H1 (cell line): Measurements from ENCODE around the gene AQP6. TPM values are rescaled to one million over a fixed set of nuclear protein-coding genes. Genes with fewer than 3 reads are reported as not detected.

Experiments used
- CTCF ChIA-PET: fragments of 300-600 bp; sonication (Branson Sonifier 250); formaldehyde crosslinking; loops from one replicate; lab custom pipeline; 2021; ENCODE audit not compliant: partially characterized antibody; lab: Charles Lee
- POLR2A ChIA-PET: fragments of 300-600 bp; sonication (Branson Sonifier 250); formaldehyde crosslinking; loops from one replicate; lab custom pipeline; 2021; ENCODE audit warnings: inconsistent platforms; ENCODE audit not compliant: partially characterized antibody; lab: Charles Lee
- DNase-seq, 2 experiments: peaks; one replicate each; pipeline versions ENCODE4 v3.0.0 to v3.0.0-alpha.2; 2010 to 2022; ENCODE audit warnings: low spot score in 2 of 2, low read depth in 1 of 2, mixed read lengths in 1 of 2
- FAIRE-seq: peaks from 2 replicates; lab custom pipeline; 2011; peaks lifted over from hg19 to GRCh38; lab: Jason Lieb, UNC
- H2AFZ ChIP-seq: 2 replicates; pipeline ENCODE4 v1.8.1; 2012; ENCODE audit warnings: low read length, inconsistent platforms
- H2AK5ac ChIP-seq: 2 replicates; pipeline ENCODE4 v1.6.1; 2013; ENCODE audit warnings: low read depth, low read length
- H2BK120ac ChIP-seq: replicated peaks from 2 replicates; pipeline ENCODE3; 2013; ENCODE audit warnings: low read depth, low read length, inconsistent platforms
- H2BK12ac ChIP-seq: 2 replicates; pipeline ENCODE4 v1.6.1; 2013; ENCODE audit warnings: low read depth, low read length
- H2BK15ac ChIP-seq: 2 replicates; pipeline ENCODE4 v1.6.1; 2013; ENCODE audit warnings: low read length
- H2BK20ac ChIP-seq: 2 replicates; pipeline ENCODE4 v1.6.1; 2013; ENCODE audit warnings: low read length
- H2BK5ac ChIP-seq: 2 replicates; pipeline ENCODE4 v1.6.1; 2013; ENCODE audit warnings: low read depth, low read length
- H3K14ac ChIP-seq: 2 replicates; pipeline ENCODE4 v1.6.1; 2013; ENCODE audit warnings: inconsistent platforms; ENCODE audit not compliant: insufficient read length
- H3K18ac ChIP-seq: 2 replicates; pipeline ENCODE4 v1.6.1; 2013; ENCODE audit warnings: low read length; ENCODE audit errors: extremely low read depth
- H3K23ac ChIP-seq: 2 replicates; pipeline ENCODE4 v1.6.1; 2013; ENCODE audit warnings: inconsistent platforms; ENCODE audit not compliant: insufficient read length
- H3K23me2 ChIP-seq: 2 replicates; pipeline ENCODE4 v1.6.1; 2013; ENCODE audit warnings: low read depth, low read length
- H3K27ac ChIP-seq: 2 replicates; pipeline ENCODE4 v1.6.1; 2011; ENCODE audit warnings: low read depth, low read length, inconsistent platforms
- H3K27me3 ChIP-seq, 4 experiments: replicated peaks in 1 of 4; 1 replicate in 1 of 4; 2 replicates in 3 of 4; pipeline versions ENCODE4 v1.6.1 to v1.8.1; 2011 to 2013; ENCODE audit warnings: low read length in 3 of 4, mild to moderate bottlenecking in 3 of 4, inconsistent platforms in 2 of 4, mixed read lengths in 2 of 4, moderate library complexity in 1 of 4; ENCODE audit not compliant: control insufficient read depth in 3 of 4, insufficient read depth in 3 of 4; ENCODE audit errors: extremely low read depth in 1 of 4
- H3K36me3 ChIP-seq, 4 experiments: 2 replicates each; pipeline versions ENCODE4 v1.6.1 to v1.8.1; 2011 to 2013; ENCODE audit warnings: mild to moderate bottlenecking in 4 of 4, low read length in 3 of 4, moderate library complexity in 2 of 4, control low read depth in 1 of 4, inconsistent platforms in 1 of 4; ENCODE audit not compliant: insufficient read depth in 4 of 4, control insufficient read depth in 2 of 4
- H3K4ac ChIP-seq: replicated peaks from 2 replicates; pipeline ENCODE3; 2013; ENCODE audit warnings: low read length, low read depth, mixed read lengths, inconsistent platforms; ENCODE audit not compliant: insufficient read length
- H3K4me1 ChIP-seq, 4 experiments: replicated peaks in 1 of 4; 1 replicate in 1 of 4; 2 replicates in 3 of 4; pipeline versions ENCODE4 v1.6.1 to v1.8.1; 2011 to 2013; ENCODE audit warnings: low read length in 3 of 4, inconsistent platforms in 2 of 4, mixed read lengths in 1 of 4; ENCODE audit not compliant: insufficient read depth in 4 of 4, control insufficient read depth in 3 of 4
- H3K4me2 ChIP-seq, 2 experiments: 2 replicates each; pipeline versions ENCODE4 v1.6.1 to v1.8.1; 2011 to 2013; ENCODE audit warnings: low read depth in 2 of 2, low read length in 2 of 2, control low read depth in 1 of 2, inconsistent platforms in 1 of 2, mild to moderate bottlenecking in 1 of 2; ENCODE audit not compliant: insufficient read depth in 1 of 2
- H3K4me3 ChIP-seq, 4 experiments: fragments of 200-600, 300-600 bp in 1 of 4; sonication (generic), shearing (Covaris generic), sonication (Bioruptor Twin) in 1 of 4; 2 replicates each; pipeline versions ENCODE4 v1.5.1 to v1.8.1; 2011 to 2016; ENCODE audit warnings: low read length in 4 of 4, low read depth in 3 of 4, control low read depth in 2 of 4, inconsistent platforms in 2 of 4, mild to moderate bottlenecking in 2 of 4, mixed read lengths in 1 of 4, moderate library complexity in 1 of 4; ENCODE audit not compliant: insufficient read depth in 2 of 4; ENCODE audit errors: extremely low read depth in 1 of 4
- H3K56ac ChIP-seq: replicated peaks from 2 replicates; pipeline ENCODE3; 2013; ENCODE audit warnings: low read depth, mild to moderate bottlenecking, mixed read lengths, low read length, inconsistent platforms; ENCODE audit not compliant: insufficient read length
- H3K79me1 ChIP-seq: 2 replicates; pipeline ENCODE4 v1.6.1; 2013; ENCODE audit warnings: low read depth, low read length, control low read depth
- H3K79me2 ChIP-seq, 2 experiments: 2 replicates each; pipeline versions ENCODE4 v1.6.1 to v1.8.1; 2012 to 2013; ENCODE audit warnings: low read length in 2 of 2, mild to moderate bottlenecking in 2 of 2, inconsistent platforms in 1 of 2; ENCODE audit not compliant: insufficient read depth in 2 of 2, control insufficient read depth in 1 of 2
- H3K9ac ChIP-seq, 4 experiments: replicated peaks in 1 of 4; 1 replicate in 1 of 4; 2 replicates in 3 of 4; pipeline versions ENCODE4 v1.6.1 to v1.8.1; 2011 to 2013; ENCODE audit warnings: low read depth in 3 of 4, low read length in 3 of 4, control low read depth in 2 of 4, mild to moderate bottlenecking in 2 of 4, moderate library complexity in 2 of 4, inconsistent platforms in 1 of 4; ENCODE audit errors: extremely low read depth in 1 of 4
- H3K9me3 ChIP-seq, 2 experiments: 2 replicates each; pipeline versions ENCODE4 v1.6.1 to v1.8.1; 2012 to 2013; ENCODE audit warnings: mild to moderate bottlenecking in 2 of 2, moderate library complexity in 2 of 2, control low read depth in 1 of 2, inconsistent platforms in 1 of 2, low read depth in 1 of 2, low read length in 1 of 2, mixed read lengths in 1 of 2; ENCODE audit not compliant: insufficient read depth in 2 of 2
- H4K20me1 ChIP-seq, 2 experiments: replicated peaks in 1 of 2; 2 replicates each; pipeline versions ENCODE3 to v1.8.1; 2011 to 2013; ENCODE audit warnings: inconsistent platforms in 2 of 2, low read length in 2 of 2, mild to moderate bottlenecking in 1 of 2; ENCODE audit not compliant: insufficient read depth in 2 of 2, control insufficient read depth in 1 of 2
- H4K5ac ChIP-seq: 2 replicates; pipeline ENCODE4 v1.6.1; 2013; ENCODE audit warnings: low read length, low read depth, mixed read lengths, inconsistent platforms; ENCODE audit not compliant: insufficient read length
- H4K8ac ChIP-seq: 2 replicates; pipeline ENCODE4 v1.8.0; 2013; ENCODE audit warnings: mild to moderate bottlenecking, moderate library complexity, low read length, inconsistent platforms; ENCODE audit not compliant: insufficient read depth; ENCODE audit errors: extremely low read depth
- H4K91ac ChIP-seq: replicated peaks from 2 replicates; pipeline ENCODE3; 2013; ENCODE audit warnings: low read length, mixed read lengths, inconsistent platforms; ENCODE audit not compliant: insufficient read length
- E2F6 ChIP-seq: IDR thresholded peaks from 2 replicates; pipeline ENCODE4 v1.6.1; 2012; ENCODE audit warnings: inconsistent platforms
- HDAC2 ChIP-seq, 2 experiments: fragments of 300-600 bp in 1 of 2; sonication (generic) in 1 of 2; IDR thresholded peaks; 2 replicates each; pipeline ENCODE4 v1.6.1; 2011 to 2012; ENCODE audit warnings: low read depth in 2 of 2, low read length in 2 of 2, mild to moderate bottlenecking in 2 of 2, moderate library complexity in 2 of 2, borderline replicate concordance in 1 of 2, inconsistent platforms in 1 of 2
- KDM4A ChIP-seq: IDR thresholded peaks from one replicate; pipeline ENCODE4 v1.7.1; 2012; ENCODE audit warnings: low read depth, mild to moderate bottlenecking, moderate library complexity, low read length, inconsistent platforms; ENCODE audit not compliant: severe bottlenecking
- MAX ChIP-seq: IDR thresholded peaks from 2 replicates; pipeline ENCODE4 v1.6.1; 2012; ENCODE audit warnings: inconsistent platforms
- PHF8 ChIP-seq: fragments of 200-600 bp; sonication (generic); conservative IDR thresholded peaks from 2 replicates; pipeline ENCODE4 v1.7.1; 2012; ENCODE audit warnings: low read depth, mild to moderate bottlenecking, inconsistent platforms, low read length, moderate library complexity
- RBBP5 ChIP-seq: IDR thresholded peaks from 2 replicates; pipeline ENCODE4 v1.7.1; 2012; ENCODE audit warnings: low read depth, mild to moderate bottlenecking, inconsistent platforms, low read length, moderate library complexity, borderline replicate concordance
- SUZ12 ChIP-seq: fragments of 200-600 bp; sonication (generic); IDR thresholded peaks from 2 replicates; pipeline ENCODE4 v1.6.1; 2012; ENCODE audit warnings: mild to moderate bottlenecking, inconsistent platforms, low read length, moderate library complexity, mixed read lengths
- WGBS, 2 experiments: shearing (Covaris generic) in 1 of 2; methylation state at CpG; one replicate each; pipeline versions ENCODE4 v1.1.6 to v1.1.7; 2013 to 2015; ENCODE audit warnings: low lambda C conversion rate in 2 of 2, mixed read lengths in 2 of 2, inconsistent platforms in 1 of 2, low coverage in 1 of 2, missing lambda C conversion rate in 1 of 2; ENCODE audit not compliant: insufficient replicate concordance in 2 of 2, insufficient coverage in 1 of 2, insufficient read length in 1 of 2; ENCODE audit errors: extremely low coverage in 1 of 2, missing lambda C conversion rate in 1 of 2; 5-methylcytosine and 5-hydroxymethylcytosine counted together
- polyA plus RNA-seq, 7 experiments: library from polyadenylated mRNA; depleted of rRNA in 3 of 7; stranded (reverse) in 5 of 7; unstranded in 2 of 7; fragments of >200 nt in 5 of 7; fragments of 200-250 nt in 2 of 7; gene quantifications; 1 replicate in 5 of 7; 2 replicates in 1 of 7; 4 replicates in 1 of 7; pipeline versions ENCODE4 v1.2.1 to v1.2.3, GENCODE V29; 2011 to 2013; ENCODE audit warnings: missing spikeins in 2 of 7, mixed read lengths in 2 of 7
- total RNA-seq: library from RNA; stranded (reverse); fragmentation: NEBNext Ultra II Directional; extraction: Animal tissue kit (Norgen Biotek cat#: 25700); gene quantifications from 2 replicates; pipeline ENCODE4 v1.2.1, GENCODE V29; 2021

The AQP6 gene
- total and polyA plus RNA-seq, 2 of the 8 experiments (the other 6 are each of a cell fraction or from before 2014, with no cell fraction given) = 0.03 to 0.17 TPM

GRCh38 chr12:49954863-49955830, 17.6 kb upstream of the AQP6 start:
- no peaks in the 10 kb centered on the region for H3K36me3 ChIP-seq
- H2BK5ac ChIP-seq = no peak overlapping the region
- peak overlapping the region in 2 of 4 experiments; percentile 5 to 46; a peak in 3 of 8 replicates for H3K4me3 ChIP-seq
- no peak overlapping the region for H3K9ac ChIP-seq
- no peaks in the 10 kb centered on the region; the same call in 1 of the 2 replicates for H3K23me2 ChIP-seq
- no peak overlapping the region for H3K23ac ChIP-seq
- H4K5ac ChIP-seq = no peak overlapping the region
- peaks cover 1 to 39% (median 31%) of the 10 kb centered on the region in 4 experiments for H3K27me3 ChIP-seq
- H4K8ac ChIP-seq = peak overlapping the region; percentile 83
- H2BK12ac ChIP-seq = peak overlapping the region; percentile 60; the same call in 1 of the 2 replicates
- CTCF ChIA-PET = interaction anchor here (0.7 to 7.8 kb wide), 15 partner anchors 9 to 114 kb away, joined by 3 to 86 read pairs (median 4); no protein-coding TSS in a partner anchor
- H2BK20ac ChIP-seq = no peak overlapping the region; the same call in 1 of the 2 replicates
- no peaks in the 10 kb centered on the region for H3K79me2 ChIP-seq
- no peak overlapping the region for H3K14ac ChIP-seq
- peak overlapping the region; percentile 21 for H3K56ac ChIP-seq
- DNase-seq (peak in 1 of 2 experiments; percentile 75), FAIRE-seq (no peak)
- no peaks in the 10 kb centered on the region for H3K9me3 ChIP-seq
- no peak overlapping the region for H3K27ac ChIP-seq
- H2BK120ac ChIP-seq = no peak overlapping the region
- H3K4ac ChIP-seq = no peak overlapping the region
- POLR2A ChIA-PET = interaction anchor here (0.6 to 1.5 kb wide), 5 partner anchors 9 to 128 kb away, joined by 3 to 5 read pairs (median 3); no protein-coding TSS in a partner anchor
- 42% methylated on average over 49 of the region's 53 CpGs; no CpG with 5 or more reads in 1 of the 2 experiments for WGBS, 2 experiments
- peak overlapping the region; percentile 49; the same call in 1 of the 2 replicates for H2AFZ ChIP-seq
- no peak overlapping the region for H2AK5ac ChIP-seq
- no peaks in the 10 kb centered on the region for H4K20me1 ChIP-seq
- peak overlapping the region; percentile 50 for H4K91ac ChIP-seq
- peak overlapping the region; percentile 88; the same call in 1 of the 2 replicates for H2BK15ac ChIP-seq
- H3K79me1 ChIP-seq = no peaks in the 10 kb centered on the region
- peak overlapping the region; percentile 71 for H3K18ac ChIP-seq
- peak overlapping the region; percentile 45 to 47; a peak in 3 of 4 replicates for H3K4me2 ChIP-seq
- H3K4me1 ChIP-seq = peaks cover 4 to 16% (median 13%) of the 10 kb centered on the region in 4 experiments
- TF ChIP-seq PHF8 (no peak), KDM4A (no peak), HDAC2 (IDR thresholded peaks at IDR 0.05; ENCODE audit: borderline replicate concordance in 1 of 2, low read depth in 2 of 2, low read length in 2 of 2) (peak in 1 of 2 experiments; percentile 25; a peak in 1 of 4 replicates), RBBP5 (0 out of 2 replicates have a peak, but pooled peaks have one; percentile 12), MAX (peak; percentile 82), E2F6 (peak; percentile 84), SUZ12 (peak; percentile 30; the same call in 1 of the 2 replicates)
